Neural cell (in vitro differentiated cells): Measurements from ENCODE around the gene SH3RF2. TPM values are rescaled to one million over a fixed set of nuclear protein-coding genes. Genes with fewer than 3 reads are reported as not detected.

Experiments used
- H2AFZ ChIP-seq: fragments of 200-600, 300-800 bp; sonication (generic), shearing (Covaris generic); 2 replicates; pipeline ENCODE4 v1.6.0; 2014; ENCODE audit warnings: low read depth, mild to moderate bottlenecking, antibody characterized with exemption, low read length, moderate library complexity
- H3F3A ChIP-seq: fragments of 200-600 bp; shearing (Covaris generic); 2 replicates; pipeline ENCODE4 v1.6.1; 2016; ENCODE audit warnings: mild to moderate bottlenecking, moderate library complexity, mixed read lengths, antibody characterized with exemption, low read length; ENCODE audit not compliant: insufficient read depth, poor library complexity, severe bottlenecking
- H3K27ac ChIP-seq: fragments of 200-600, 300-800 bp; sonication (generic), shearing (Covaris generic); 2 replicates; pipeline ENCODE4 v1.5.1; 2014; ENCODE audit warnings: mild to moderate bottlenecking, low read length, moderate library complexity
- H3K27me3 ChIP-seq: fragments of 300-800, 200-600 bp; sonication (generic), shearing (Covaris generic); 2 replicates; pipeline ENCODE4 v1.6.0; 2014; ENCODE audit warnings: mild to moderate bottlenecking, low read depth, low read length, moderate library complexity; ENCODE audit not compliant: insufficient read depth
- H3K36me3 ChIP-seq: fragments of 300-800, 200-600 bp; sonication (generic), shearing (Covaris generic); 2 replicates; pipeline ENCODE4 v1.5.1; 2014; ENCODE audit warnings: mild to moderate bottlenecking, antibody characterized with exemption, low read length, moderate library complexity; ENCODE audit not compliant: insufficient read depth
- H3K4me2 ChIP-seq: fragments of 300-800, 200-600 bp; sonication (generic), shearing (Covaris generic); 2 replicates; pipeline ENCODE4 v1.6.0; 2014; ENCODE audit warnings: mild to moderate bottlenecking, low read length
- H3K4me3 ChIP-seq: fragments of 300-800, 200-600 bp; sonication (generic), shearing (Covaris generic); 2 replicates; pipeline ENCODE4 v1.5.1; 2014; ENCODE audit warnings: mild to moderate bottlenecking, low read length, moderate library complexity
- H3K79me2 ChIP-seq: fragments of 200-600 bp; shearing (Covaris generic); replicated peaks from 2 replicates; pipeline ENCODE4 v1.6.0; 2014; ENCODE audit warnings: mild to moderate bottlenecking, low read length, moderate library complexity; ENCODE audit not compliant: insufficient read depth
- H3K9ac ChIP-seq: fragments of 300-800, 200-600 bp; sonication (generic), shearing (Covaris generic); 2 replicates; pipeline ENCODE4 v1.6.1; 2016; ENCODE audit warnings: mild to moderate bottlenecking, low read length, mixed read lengths
- H3K9me2 ChIP-seq: fragments of 200-600 bp; shearing (Covaris generic); 2 replicates; pipeline ENCODE4 v1.6.1; 2016; ENCODE audit warnings: mild to moderate bottlenecking, low read length, mixed read lengths; ENCODE audit not compliant: insufficient read depth
- H3K9me3 ChIP-seq: fragments of 200-600, 300-800 bp; sonication (generic), shearing (Covaris generic); 2 replicates; pipeline ENCODE4 v1.6.1; 2016; ENCODE audit warnings: mild to moderate bottlenecking, mixed run types, low read length, moderate library complexity, mixed read lengths
- H4K20me1 ChIP-seq: fragments of 200-600 bp; shearing (Covaris generic); 2 replicates; pipeline ENCODE4 v1.6.1; 2016; ENCODE audit warnings: mild to moderate bottlenecking, mixed run types; ENCODE audit not compliant: insufficient read depth
- EP300 ChIP-seq: fragments of 450-650 bp; conservative IDR thresholded peaks from 2 replicates; pipeline ENCODE4 v1.6.1; 2014; ENCODE audit warnings: antibody characterized with exemption, mild to moderate bottlenecking, moderate library complexity; ENCODE audit not compliant: poor library complexity, severe bottlenecking
- EZH2 ChIP-seq: fragments of 200-600, 300-800 bp; shearing (Covaris generic), sonication (generic); IDR thresholded peaks from 2 replicates; pipeline ENCODE4 v1.6.1; 2014; ENCODE audit warnings: antibody characterized with exemption, low read length, borderline replicate concordance, mild to moderate bottlenecking; ENCODE audit not compliant: insufficient read depth, poor library complexity, severe bottlenecking
- MXI1 ChIP-seq: fragments of 450-650 bp; conservative IDR thresholded peaks from 2 replicates; pipeline ENCODE4 v1.6.1; 2014; ENCODE audit warnings: antibody characterized with exemption, mild to moderate bottlenecking; ENCODE audit not compliant: poor library complexity, severe bottlenecking
- POLR2AphosphoS5 ChIP-seq: IDR thresholded peaks from 2 replicates; pipeline ENCODE4 v1.6.1; 2012
- RAD21 ChIP-seq: fragments of 450-650 bp; conservative IDR thresholded peaks from 2 replicates; pipeline ENCODE4 v1.6.1; 2014; ENCODE audit warnings: antibody characterized with exemption, mild to moderate bottlenecking, moderate library complexity
- SMC3 ChIP-seq: fragments of 450-650 bp; conservative IDR thresholded peaks from 2 replicates; pipeline ENCODE4 v1.6.1; 2014; ENCODE audit warnings: antibody characterized with exemption, mild to moderate bottlenecking, moderate library complexity; ENCODE audit not compliant: poor library complexity
- TAF1 ChIP-seq: IDR thresholded peaks from 2 replicates; pipeline ENCODE4 v1.6.1; 2012; ENCODE audit warnings: low read depth
- polyA plus RNA-seq: library from polyadenylated mRNA; depleted of rRNA; stranded (reverse); fragments of >200 nt; gene quantifications from 2 replicates; pipeline ENCODE4 v1.2.3, GENCODE V29; 2014
- TF ChIP-seq, protein P1 (sequence below): IDR thresholded peaks from 2 replicates; pipeline ENCODE4 v1.6.1; 2012; ENCODE audit warnings: borderline replicate concordance
- TF ChIP-seq, protein P2 (sequence below): fragments of 450-650 bp; IDR thresholded peaks from 2 replicates; pipeline ENCODE4 v1.5.1; 2014; ENCODE audit warnings: antibody characterized with exemption, mild to moderate bottlenecking, moderate library complexity; ENCODE audit not compliant: poor library complexity, severe bottlenecking

Gene SH3RF2
- polyA plus RNA-seq, 1 donor from 2014 or later = not detected

DNA sequence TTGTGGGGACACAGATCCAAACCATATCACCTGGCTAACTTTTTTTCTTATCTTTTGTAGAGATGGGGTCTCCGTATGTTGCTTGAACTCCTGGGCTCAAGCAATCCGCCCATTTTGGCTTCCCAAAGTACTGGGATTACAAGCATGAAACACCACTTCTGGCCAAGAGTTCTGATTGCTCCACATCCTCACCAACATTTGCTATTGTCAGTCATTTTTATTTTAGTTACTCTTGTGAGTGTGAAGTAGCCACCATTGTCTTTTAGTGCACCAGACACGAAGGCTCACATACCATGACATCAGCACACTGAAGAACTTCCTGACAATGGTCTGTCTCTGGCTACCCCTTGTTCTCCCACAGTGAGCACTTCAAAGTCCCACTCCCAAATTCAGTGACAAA, 151.7 kb downstream of the SH3RF2 start:
- no peaks in the 10 kb centered on the region for H3K27me3 ChIP-seq
- no peaks in the 10 kb centered on the region for H3K36me3 ChIP-seq
- H3K4me2 ChIP-seq = no peak overlapping the region
- no peak overlapping the region for H3K4me3 ChIP-seq
- H3K27ac ChIP-seq = no peak overlapping the region
- no peak overlapping the region for H2AFZ ChIP-seq
- no peaks in the 10 kb centered on the region for H3K79me2 ChIP-seq
- H3K9me2 ChIP-seq = no peaks in the 10 kb centered on the region
- no peak for TF ChIP-seq POLR2AphosphoS5
- TF ChIP-seq EP300 = no peak
- TF ChIP-seq, protein P1, sequence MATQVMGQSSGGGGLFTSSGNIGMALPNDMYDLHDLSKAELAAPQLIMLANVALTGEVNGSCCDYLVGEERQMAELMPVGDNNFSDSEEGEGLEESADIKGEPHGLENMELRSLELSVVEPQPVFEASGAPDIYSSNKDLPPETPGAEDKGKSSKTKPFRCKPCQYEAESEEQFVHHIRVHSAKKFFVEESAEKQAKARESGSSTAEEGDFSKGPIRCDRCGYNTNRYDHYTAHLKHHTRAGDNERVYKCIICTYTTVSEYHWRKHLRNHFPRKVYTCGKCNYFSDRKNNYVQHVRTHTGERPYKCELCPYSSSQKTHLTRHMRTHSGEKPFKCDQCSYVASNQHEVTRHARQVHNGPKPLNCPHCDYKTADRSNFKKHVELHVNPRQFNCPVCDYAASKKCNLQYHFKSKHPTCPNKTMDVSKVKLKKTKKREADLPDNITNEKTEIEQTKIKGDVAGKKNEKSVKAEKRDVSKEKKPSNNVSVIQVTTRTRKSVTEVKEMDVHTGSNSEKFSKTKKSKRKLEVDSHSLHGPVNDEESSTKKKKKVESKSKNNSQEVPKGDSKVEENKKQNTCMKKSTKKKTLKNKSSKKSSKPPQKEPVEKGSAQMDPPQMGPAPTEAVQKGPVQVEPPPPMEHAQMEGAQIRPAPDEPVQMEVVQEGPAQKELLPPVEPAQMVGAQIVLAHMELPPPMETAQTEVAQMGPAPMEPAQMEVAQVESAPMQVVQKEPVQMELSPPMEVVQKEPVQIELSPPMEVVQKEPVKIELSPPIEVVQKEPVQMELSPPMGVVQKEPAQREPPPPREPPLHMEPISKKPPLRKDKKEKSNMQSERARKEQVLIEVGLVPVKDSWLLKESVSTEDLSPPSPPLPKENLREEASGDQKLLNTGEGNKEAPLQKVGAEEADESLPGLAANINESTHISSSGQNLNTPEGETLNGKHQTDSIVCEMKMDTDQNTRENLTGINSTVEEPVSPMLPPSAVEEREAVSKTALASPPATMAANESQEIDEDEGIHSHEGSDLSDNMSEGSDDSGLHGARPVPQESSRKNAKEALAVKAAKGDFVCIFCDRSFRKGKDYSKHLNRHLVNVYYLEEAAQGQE = no peak
- TF ChIP-seq RAD21 = no peak
- TF ChIP-seq EZH2 = no peak
- no peak for TF ChIP-seq SMC3
- TF ChIP-seq TAF1 = no peak
- TF ChIP-seq MXI1 = no peak
- TF ChIP-seq, protein P2, sequence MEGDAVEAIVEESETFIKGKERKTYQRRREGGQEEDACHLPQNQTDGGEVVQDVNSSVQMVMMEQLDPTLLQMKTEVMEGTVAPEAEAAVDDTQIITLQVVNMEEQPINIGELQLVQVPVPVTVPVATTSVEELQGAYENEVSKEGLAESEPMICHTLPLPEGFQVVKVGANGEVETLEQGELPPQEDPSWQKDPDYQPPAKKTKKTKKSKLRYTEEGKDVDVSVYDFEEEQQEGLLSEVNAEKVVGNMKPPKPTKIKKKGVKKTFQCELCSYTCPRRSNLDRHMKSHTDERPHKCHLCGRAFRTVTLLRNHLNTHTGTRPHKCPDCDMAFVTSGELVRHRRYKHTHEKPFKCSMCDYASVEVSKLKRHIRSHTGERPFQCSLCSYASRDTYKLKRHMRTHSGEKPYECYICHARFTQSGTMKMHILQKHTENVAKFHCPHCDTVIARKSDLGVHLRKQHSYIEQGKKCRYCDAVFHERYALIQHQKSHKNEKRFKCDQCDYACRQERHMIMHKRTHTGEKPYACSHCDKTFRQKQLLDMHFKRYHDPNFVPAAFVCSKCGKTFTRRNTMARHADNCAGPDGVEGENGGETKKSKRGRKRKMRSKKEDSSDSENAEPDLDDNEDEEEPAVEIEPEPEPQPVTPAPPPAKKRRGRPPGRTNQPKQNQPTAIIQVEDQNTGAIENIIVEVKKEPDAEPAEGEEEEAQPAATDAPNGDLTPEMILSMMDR = no peak
- H3K9me3 ChIP-seq = no peaks in the 10 kb centered on the region
- no peaks in the 10 kb centered on the region for H3F3A ChIP-seq
- no peak overlapping the region for H3K9ac ChIP-seq
- no peaks in the 10 kb centered on the region for H4K20me1 ChIP-seq

DNA sequence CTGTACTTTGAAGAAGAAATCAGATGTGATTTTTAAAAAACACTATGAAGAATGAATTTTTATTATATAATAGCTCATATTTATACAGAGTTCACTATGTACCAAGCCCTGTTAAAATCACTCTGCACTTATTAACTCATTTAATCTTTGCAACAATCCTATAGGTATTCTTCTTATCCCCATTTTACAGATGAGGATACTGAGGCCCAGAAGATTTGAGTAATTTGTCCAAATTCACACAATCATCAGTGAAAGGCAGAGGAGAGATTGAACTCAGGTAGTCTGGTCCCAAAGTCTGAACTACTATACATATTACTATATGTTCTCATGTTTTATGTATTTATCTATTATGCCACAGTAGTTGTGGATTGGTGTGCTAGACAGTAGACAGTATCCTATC, 152.9 kb downstream of the SH3RF2 start:
- no peak overlapping the region for H3K27ac ChIP-seq
- no peaks in the 10 kb centered on the region for H3K9me3 ChIP-seq
- no peaks in the 10 kb centered on the region for H3K9me2 ChIP-seq
- no peak overlapping the region for H2AFZ ChIP-seq
- no peak overlapping the region for H3K4me3 ChIP-seq
- no peaks in the 10 kb centered on the region for H3K27me3 ChIP-seq
- H3K4me2 ChIP-seq = no peak overlapping the region
- no peaks in the 10 kb centered on the region for H3F3A ChIP-seq
- H3K36me3 ChIP-seq = no peaks in the 10 kb centered on the region
- H4K20me1 ChIP-seq = no peaks in the 10 kb centered on the region
- no peak overlapping the region for H3K9ac ChIP-seq
- no peak for TF ChIP-seq TAF1
- TF ChIP-seq, protein P2 = no peak
- TF ChIP-seq SMC3 = no peak
- no peak for TF ChIP-seq MXI1
- no peak for TF ChIP-seq EP300
- TF ChIP-seq EZH2 = no peak
- TF ChIP-seq RAD21 = no peak
- TF ChIP-seq, protein P1 = no peak
- TF ChIP-seq POLR2AphosphoS5 = no peak
- H3K79me2 ChIP-seq = no peaks in the 10 kb centered on the region
